SU-DHL-6 (cell line): ENCODE data around the gene RND3.

Experiments used
- H2AFZ ChIP-seq: fragments of 200-600 bp; sonication (generic); 2 replicates; pipeline ENCODE4 v1.6.1; 2014; ENCODE audit warnings: low read depth, mild to moderate bottlenecking, moderate library complexity, mixed read lengths, antibody characterized with exemption, low read length; ENCODE audit not compliant: severe bottlenecking
- H3F3A ChIP-seq: fragments of 200-600 bp; shearing (Covaris generic); 2 replicates; pipeline ENCODE4 v1.6.0; 2016; ENCODE audit warnings: antibody characterized with exemption, mild to moderate bottlenecking; ENCODE audit not compliant: insufficient read depth
- H3K27ac ChIP-seq: fragments of 200-600 bp; sonication (generic); 2 replicates; pipeline ENCODE4 v1.5.1; 2016; ENCODE audit warnings: low read depth, mild to moderate bottlenecking, low read length, moderate library complexity, mixed read lengths
- H3K27me3 ChIP-seq: fragments of 200-600 bp; sonication (generic), shearing (Covaris generic); 2 replicates; pipeline ENCODE4 v1.6.0; 2014; ENCODE audit warnings: mild to moderate bottlenecking, low read length
- H3K36me3 ChIP-seq: fragments of 200-600 bp; sonication (generic); 2 replicates; pipeline ENCODE4 v1.6.1; 2014; ENCODE audit warnings: mild to moderate bottlenecking, low read length, mixed read lengths
- H3K4me2 ChIP-seq: fragments of 300-600, 200-600 bp; shearing (Covaris generic), sonication (generic); 2 replicates; pipeline ENCODE4 v1.6.0; 2014; ENCODE audit warnings: low read length, low read depth, mild to moderate bottlenecking; ENCODE audit not compliant: poor library complexity, severe bottlenecking
- H3K4me3 ChIP-seq: fragments of 200-600 bp; sonication (generic); 2 replicates; pipeline ENCODE4 v1.5.1; 2014; ENCODE audit warnings: antibody characterized with exemption, low read length, mild to moderate bottlenecking, mixed read lengths; ENCODE audit not compliant: insufficient read depth, poor library complexity, severe bottlenecking
- H3K79me2 ChIP-seq: fragments of 200-600 bp; sonication (generic); 2 replicates; pipeline ENCODE4 v1.6.1; 2014; ENCODE audit warnings: mild to moderate bottlenecking, low read length, moderate library complexity; ENCODE audit not compliant: insufficient read depth
- H3K9ac ChIP-seq: fragments of 200-600 bp; sonication (generic); 2 replicates; pipeline ENCODE4 v1.7.0; 2014; ENCODE audit warnings: mild to moderate bottlenecking, low read length
- H3K9me2 ChIP-seq: fragments of 200-600 bp; sonication (generic); replicated peaks from 2 replicates; pipeline ENCODE4 v1.6.1; 2014; ENCODE audit warnings: low read length; ENCODE audit not compliant: insufficient read depth
- H3K9me3 ChIP-seq: fragments of 200-600 bp; sonication (generic); 2 replicates; pipeline ENCODE4 v1.6.1; 2014; ENCODE audit warnings: low read length, mixed read lengths; ENCODE audit not compliant: insufficient read depth
- H4K20me1 ChIP-seq: fragments of 200-600 bp; sonication (generic); 2 replicates; pipeline ENCODE4 v1.6.1; 2014; ENCODE audit warnings: low read depth, mild to moderate bottlenecking, antibody characterized with exemption, low read length, moderate library complexity, mixed read lengths
- EZH2phosphoT487 ChIP-seq: fragments of 200-600 bp; sonication (generic), shearing (Covaris generic); conservative IDR thresholded peaks from 2 replicates; pipeline ENCODE4 v1.6.1; 2018; ENCODE audit warnings: mild to moderate bottlenecking, antibody characterized with exemption, low read length, moderate library complexity, mixed read lengths
- TF ChIP-seq, protein P1 (sequence below): fragments of 200-600 bp; sonication (generic); IDR thresholded peaks from one replicate; pipeline ENCODE4 v1.5.1; 2017; ENCODE audit warnings: antibody characterized with exemption, mild to moderate bottlenecking, low read length, moderate library complexity; ENCODE audit not compliant: insufficient read depth, poor library complexity, severe bottlenecking

The RND3 gene

DNA sequence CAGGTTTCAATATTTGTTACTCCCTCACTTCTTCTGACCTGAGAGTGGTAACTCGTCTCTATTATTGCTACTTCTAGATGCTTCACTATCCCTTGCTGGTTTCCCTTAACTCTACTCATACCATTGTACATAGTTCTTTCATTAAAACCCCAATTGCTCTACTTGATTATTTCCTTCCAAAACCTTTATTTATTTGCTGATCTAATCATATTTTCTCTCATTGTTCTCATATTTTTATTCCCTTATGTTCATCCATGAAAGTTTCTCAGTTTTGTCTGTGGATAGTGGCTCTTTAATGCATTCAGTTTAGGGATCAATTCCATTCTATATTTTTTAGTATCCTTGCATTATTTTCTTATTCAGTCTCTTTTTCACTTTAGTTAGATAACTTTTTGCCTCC, 42.1 kb downstream of the RND3 start:
- no peak overlapping the region for H3K4me2 ChIP-seq
- H2AFZ ChIP-seq = no peak overlapping the region
- no peaks in the 10 kb centered on the region for H3K9me2 ChIP-seq
- no peaks in the 10 kb centered on the region for H3K79me2 ChIP-seq
- H3K36me3 ChIP-seq = no peaks in the 10 kb centered on the region
- H3K27me3 ChIP-seq = no peaks in the 10 kb centered on the region
- no peak overlapping the region for H3K9ac ChIP-seq
- no peaks in the 10 kb centered on the region for H4K20me1 ChIP-seq
- H3K4me3 ChIP-seq = no peak overlapping the region
- no peaks in the 10 kb centered on the region for H3K9me3 ChIP-seq
- no peak for TF ChIP-seq EZH2phosphoT487
- TF ChIP-seq, protein P1, sequence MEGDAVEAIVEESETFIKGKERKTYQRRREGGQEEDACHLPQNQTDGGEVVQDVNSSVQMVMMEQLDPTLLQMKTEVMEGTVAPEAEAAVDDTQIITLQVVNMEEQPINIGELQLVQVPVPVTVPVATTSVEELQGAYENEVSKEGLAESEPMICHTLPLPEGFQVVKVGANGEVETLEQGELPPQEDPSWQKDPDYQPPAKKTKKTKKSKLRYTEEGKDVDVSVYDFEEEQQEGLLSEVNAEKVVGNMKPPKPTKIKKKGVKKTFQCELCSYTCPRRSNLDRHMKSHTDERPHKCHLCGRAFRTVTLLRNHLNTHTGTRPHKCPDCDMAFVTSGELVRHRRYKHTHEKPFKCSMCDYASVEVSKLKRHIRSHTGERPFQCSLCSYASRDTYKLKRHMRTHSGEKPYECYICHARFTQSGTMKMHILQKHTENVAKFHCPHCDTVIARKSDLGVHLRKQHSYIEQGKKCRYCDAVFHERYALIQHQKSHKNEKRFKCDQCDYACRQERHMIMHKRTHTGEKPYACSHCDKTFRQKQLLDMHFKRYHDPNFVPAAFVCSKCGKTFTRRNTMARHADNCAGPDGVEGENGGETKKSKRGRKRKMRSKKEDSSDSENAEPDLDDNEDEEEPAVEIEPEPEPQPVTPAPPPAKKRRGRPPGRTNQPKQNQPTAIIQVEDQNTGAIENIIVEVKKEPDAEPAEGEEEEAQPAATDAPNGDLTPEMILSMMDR = no peak
- H3F3A ChIP-seq = no peaks in the 10 kb centered on the region
- no peak overlapping the region for H3K27ac ChIP-seq

DNA sequence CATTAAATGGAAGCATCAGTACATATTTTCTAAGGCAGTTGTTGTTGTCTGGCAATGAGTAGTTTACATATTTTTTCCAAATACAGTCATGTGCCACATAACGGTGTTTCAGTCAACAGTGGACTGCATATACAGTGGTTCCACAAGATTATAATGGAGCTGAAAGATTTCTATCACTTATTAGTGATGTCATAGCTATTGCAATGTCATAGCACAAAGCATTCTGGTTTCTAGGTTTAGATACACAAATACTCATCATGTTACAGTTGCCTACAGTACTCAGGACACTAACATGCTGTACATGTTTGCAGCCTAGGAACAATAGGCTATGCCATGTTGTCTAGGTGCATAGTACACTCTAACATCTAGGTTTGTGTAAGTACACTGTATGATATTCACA, 45.0 kb downstream of the RND3 start:
- Histone ChIP-seq H3K79me2 (no peaks in the 10 kb centered on the region), H4K20me1 (no peaks in the 10 kb centered on the region), H3K27me3 (no peaks in the 10 kb centered on the region), H3K4me2 (no peak overlapping the region), H3K36me3 (no peaks in the 10 kb centered on the region), H3F3A (no peaks in the 10 kb centered on the region), H3K27ac (no peak overlapping the region), H3K4me3 (no peak overlapping the region), H3K9me2 (no peaks in the 10 kb centered on the region), H2AFZ (no peak overlapping the region), H3K9ac (no peak overlapping the region), H3K9me3 (no peaks in the 10 kb centered on the region)
- TF ChIP-seq, protein P1 = no peak
- TF ChIP-seq EZH2phosphoT487 = no peak

DNA sequence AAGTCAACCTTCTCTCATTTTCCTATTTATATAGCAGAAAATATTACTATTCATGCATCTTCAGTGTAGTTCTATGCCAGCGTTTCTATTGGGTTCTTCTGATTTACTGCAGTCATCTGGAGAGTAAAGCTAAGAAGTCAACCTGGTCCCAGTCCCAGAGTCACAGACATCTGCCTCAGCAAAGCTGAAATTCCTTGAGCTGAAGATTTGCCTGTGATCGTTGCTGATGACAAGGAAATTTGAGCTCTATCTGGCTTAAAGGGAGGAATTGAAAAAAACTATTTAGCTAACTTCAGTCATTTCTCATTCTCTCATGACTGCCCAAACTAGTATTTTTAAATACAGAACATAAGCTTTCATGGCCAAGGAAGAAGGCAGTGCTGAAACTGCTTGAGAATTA, 45.7 kb downstream of the RND3 start:
- H3K4me3 ChIP-seq = no peak overlapping the region
- no peaks in the 10 kb centered on the region for H4K20me1 ChIP-seq
- no peaks in the 10 kb centered on the region for H3K9me3 ChIP-seq
- H3K9ac ChIP-seq = no peak overlapping the region
- H3K27ac ChIP-seq = no peak overlapping the region
- no peak overlapping the region for H2AFZ ChIP-seq
- H3K27me3 ChIP-seq = no peaks in the 10 kb centered on the region
- H3F3A ChIP-seq = no peaks in the 10 kb centered on the region
- TF ChIP-seq EZH2phosphoT487 = no peak
- TF ChIP-seq, protein P1 = no peak
- H3K36me3 ChIP-seq = no peaks in the 10 kb centered on the region
- H3K4me2 ChIP-seq = no peak overlapping the region
- H3K79me2 ChIP-seq = no peaks in the 10 kb centered on the region
- no peaks in the 10 kb centered on the region for H3K9me2 ChIP-seq

DNA sequence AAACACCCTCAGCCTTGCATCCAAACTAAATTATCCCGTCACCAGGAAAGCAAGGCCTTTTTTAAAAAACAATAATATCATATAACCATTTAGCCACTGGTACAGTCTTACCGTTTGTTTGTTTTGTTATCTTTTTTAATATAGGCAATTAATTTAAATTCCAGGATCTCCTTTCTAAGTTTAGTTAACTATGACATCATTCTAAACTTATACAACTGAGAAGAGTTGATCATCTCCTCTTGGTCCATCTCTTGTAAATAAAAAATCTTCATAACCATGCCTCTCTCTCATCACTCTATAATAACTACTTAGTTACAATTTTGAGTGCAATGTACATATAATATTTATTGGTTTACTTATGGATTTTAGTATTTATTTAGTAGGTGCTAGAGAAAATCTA, 46.2 kb downstream of the RND3 start:
- H3K4me3 ChIP-seq = no peak overlapping the region
- no peak overlapping the region for H3K9ac ChIP-seq
- no peaks in the 10 kb centered on the region for H3K27me3 ChIP-seq
- no peaks in the 10 kb centered on the region for H3F3A ChIP-seq
- H3K36me3 ChIP-seq = no peaks in the 10 kb centered on the region
- H2AFZ ChIP-seq = no peak overlapping the region
- H3K9me2 ChIP-seq = no peaks in the 10 kb centered on the region
- no peaks in the 10 kb centered on the region for H3K9me3 ChIP-seq
- H3K79me2 ChIP-seq = no peaks in the 10 kb centered on the region
- H3K27ac ChIP-seq = no peak overlapping the region
- TF ChIP-seq, protein P1 = no peak
- TF ChIP-seq EZH2phosphoT487 = no peak
- H4K20me1 ChIP-seq = no peaks in the 10 kb centered on the region
- H3K4me2 ChIP-seq = no peak overlapping the region
